HepG2 (cell line): Measurements from ENCODE around the gene OR1F1. TPM values are rescaled to one million over a fixed set of nuclear protein-coding genes. Genes with fewer than 3 reads are reported as not detected.

Experiments
- ATAC-seq: fragments of 200-7000 bp; cut with Tn5 transposase; 3 replicates; pipeline ENCODE4 v1.9.1; 2020; ENCODE audit warnings: mild to moderate bottlenecking, moderate library complexity
- BruUV-seq: library from RNA; stranded (reverse); fragments of 400-500 nt; replicated peaks from 2 replicates; lab custom pipeline; 2021; lab: Mats Ljungman, UMichigan
- CTCF ChIA-PET: fragments of 300-600 bp; formaldehyde crosslinking; extraction: SDS; loops from one replicate; lab custom pipeline; 2021; ENCODE audit warnings: low total read pairs, inconsistent platforms, low intra/inter-chr PET ratio; lab: Yijun Ruan, JAX
- POLR2A ChIA-PET: fragments of 350-600 bp; sonication (Branson Sonifier 250); formaldehyde crosslinking; loops from one replicate; lab custom pipeline; 2020; ENCODE audit warnings: antibody characterized with exemption, inconsistent platforms; lab: Yijun Ruan, JAX
- DNase-seq: peaks from one replicate; pipeline ENCODE4 v3.0.0-alpha.2; 2015; ENCODE audit warnings: low spot score
- FAIRE-seq: peaks from 3 replicates; lab custom pipeline; 2011; peaks lifted over from hg19 to GRCh38; lab: Jason Lieb, UNC
- H2AFZ ChIP-seq: one replicate; pipeline ENCODE4 v1.6.1; 2011; ENCODE audit warnings: low read length, inconsistent platforms
- H3K27ac ChIP-seq: fragments of 300-600 bp; 3 replicates; pipeline ENCODE4 v1.8.0; 2011; ENCODE audit warnings: mixed run types, mild to moderate bottlenecking, mixed read lengths, low read length, inconsistent platforms; ENCODE audit not compliant: insufficient read depth; ENCODE audit errors: extremely low read length
- H3K27me3 ChIP-seq, 2 experiments: fragments of 200-600 bp in 1 of 2; 2 replicates in 1 of 2; 3 replicates in 1 of 2; pipeline versions ENCODE4 v1.6.0 to v1.8.0; 2011; ENCODE audit warnings: low read length in 2 of 2, mild to moderate bottlenecking in 2 of 2, moderate library complexity in 2 of 2, inconsistent platforms in 1 of 2; ENCODE audit not compliant: insufficient read depth in 2 of 2, control insufficient read depth in 1 of 2
- H3K36me3 ChIP-seq, 2 experiments: fragments of 200-600 bp in 1 of 2; replicated peaks in 1 of 2; 2 replicates in 1 of 2; 3 replicates in 1 of 2; pipeline versions ENCODE4 v1.5.1 to v1.8.0; 2011; ENCODE audit warnings: low read length in 2 of 2, inconsistent platforms in 1 of 2; ENCODE audit not compliant: insufficient read depth in 2 of 2, control insufficient read depth in 1 of 2
- H3K4me1 ChIP-seq: 2 replicates; pipeline ENCODE4 v1.5.1; 2012; ENCODE audit warnings: low read length, inconsistent platforms; ENCODE audit not compliant: insufficient read depth
- H3K4me2 ChIP-seq: 2 replicates; pipeline ENCODE4 v1.6.0; 2011; ENCODE audit warnings: low read depth, low read length, inconsistent platforms
- H3K4me3 ChIP-seq, 3 experiments: fragments of 200-600 bp in 1 of 3; sonication (generic), shearing (Covaris generic) in 1 of 3; replicated peaks in 1 of 3; 2 replicates each; pipeline ENCODE4 v1.5.1; 2011 to 2016; ENCODE audit warnings: low read length in 3 of 3, inconsistent platforms in 2 of 3, low read depth in 2 of 3, mild to moderate bottlenecking in 2 of 3, control low read depth in 1 of 3, mixed read lengths in 1 of 3; ENCODE audit not compliant: insufficient read depth in 1 of 3
- H3K79me2 ChIP-seq: one replicate; pipeline ENCODE4 v1.6.1; 2011; ENCODE audit warnings: low read length, inconsistent platforms; ENCODE audit not compliant: insufficient read depth
- H3K9ac ChIP-seq: 2 replicates; pipeline ENCODE4 v1.6.0; 2011; ENCODE audit warnings: mild to moderate bottlenecking, low read depth, low read length, inconsistent platforms; ENCODE audit not compliant: insufficient read depth
- H3K9me3 ChIP-seq: 2 replicates; pipeline ENCODE4 v1.5.1; 2012; ENCODE audit warnings: mild to moderate bottlenecking, low read length
- H4K20me1 ChIP-seq: 2 replicates; pipeline ENCODE4 v1.6.0; 2011; ENCODE audit warnings: inconsistent platforms, mild to moderate bottlenecking, low read length, moderate library complexity; ENCODE audit not compliant: insufficient read depth
- HNRNPLL ChIP-seq: fragments of 200-400 bp; formaldehyde crosslinking; IDR thresholded peaks from 2 replicates; pipeline ENCODE4 v1.6.1; 2017; ENCODE audit warnings: mild to moderate bottlenecking, low read depth, low read length; ENCODE audit not compliant: poor library complexity, severe bottlenecking
- IKZF4 ChIP-seq: sonication (generic); formaldehyde crosslinking; IDR thresholded peaks from 2 replicates; pipeline ENCODE4 v1.5.1; 2020; ENCODE audit warnings: borderline replicate concordance, mild to moderate bottlenecking, low read depth, missing genetic modification reagents; ENCODE audit errors: not compliant biosample characterization
- MED1 ChIP-seq: sonication (generic); formaldehyde crosslinking; IDR thresholded peaks from 2 replicates; pipeline ENCODE4 v1.4.0; 2020; ENCODE audit warnings: missing genetic modification reagents
- RXRA ChIP-seq: sonication (generic); formaldehyde crosslinking; IDR thresholded peaks from 2 replicates; pipeline ENCODE4 v1.5.1; 2020; ENCODE audit warnings: missing genetic modification reagents
- SIX1 ChIP-seq: sonication (generic); formaldehyde crosslinking; IDR thresholded peaks from 2 replicates; pipeline ENCODE4 v1.4.0; 2020; ENCODE audit warnings: missing genetic modification reagents, borderline replicate concordance
- ZNF30 ChIP-seq: sonication (generic); formaldehyde crosslinking; IDR thresholded peaks from 2 replicates; pipeline ENCODE4 v1.5.0; 2020; ENCODE audit warnings: mild to moderate bottlenecking, missing genetic modification reagents
- ZNF407 ChIP-seq: sonication (generic); formaldehyde crosslinking; IDR thresholded peaks from one replicate; pipeline ENCODE4 v1.5.1; 2020; ENCODE audit warnings: mild to moderate bottlenecking, missing genetic modification reagents; ENCODE audit errors: not compliant biosample characterization
- ZNF503 ChIP-seq: sonication (generic); formaldehyde crosslinking; IDR thresholded peaks from 2 replicates; pipeline ENCODE4 v1.4.0; 2020; ENCODE audit warnings: missing genetic modification reagents
- ZNF513 ChIP-seq: sonication (generic); formaldehyde crosslinking; conservative IDR thresholded peaks from 2 replicates; pipeline ENCODE4 v1.5.0; 2020; ENCODE audit warnings: missing genetic modification reagents
- WGBS: methylation state at CpG from one replicate; pipeline ENCODE4 v1.1.6; 2017; ENCODE audit warnings: low lambda C conversion rate; 5-methylcytosine and 5-hydroxymethylcytosine counted together
- in situ Hi-C: cut with HindIII; loops from 2 replicates; pipeline ENCODE4 v1.10.0; 2017; ENCODE audit warnings: low pct_unique_long_range_greater_than_20kb; ENCODE audit not compliant: extremely low pct_ligation_motif_present
- intact Hi-C: fragments of 100-400 bp; cut with micrococcal nuclease; formaldehyde crosslinking; loops from one replicate; pipeline ENCODE4 v1.10.0; 2022; ENCODE audit not compliant: unreplicated experiment
- polyA plus RNA-seq, 8 experiments: library from polyadenylated mRNA; depleted of rRNA in 3 of 8; stranded (reverse) in 7 of 8; unstranded in 1 of 8; fragments of >200 nt; fragmentation: Illumina TruSeq in 4 of 8; extraction: Trizol in 4 of 8; gene quantifications; 2 replicates each; pipeline versions ENCODE4 v1.2.1 to v1.2.3, GENCODE V29; 2011 to 2016; ENCODE audit warnings: low read depth in 4 of 8, missing spikeins in 1 of 8, mixed read lengths in 1 of 8; ENCODE audit not compliant: insufficient read depth in 1 of 8
- total RNA-seq, 5 experiments: library from RNA; depleted of rRNA; stranded (reverse); fragments of >200 nt; fragmentation: Illumina TruSeq; extraction: Trizol; gene quantifications; 2 replicates each; pipeline ENCODE4 v1.2.3, GENCODE V29; 2016; ENCODE audit warnings: low read depth in 1 of 5

OR1F1 gene
- total and polyA plus RNA-seq, 2 of the 13 experiments (the other 11 are each of a cell fraction or from before 2014, with no cell fraction given): 0.90 TPM; not detected in 1

GRCh38 chr16:3175157-3176093, 12.6 kb upstream of the OR1F1 start:
- H3K4me3 ChIP-seq: peak overlapping the region; percentile 50 to 71 (median 52)
- no peaks in the 10 kb centered on the region for H3K79me2 ChIP-seq
- BruUV-seq: no TSS peak
- peak overlapping the region; percentile 18; the same call in 1 of the 2 replicates for H3K9ac ChIP-seq
- CTCF ChIA-PET: no interaction called here
- DNase-seq: peak; percentile 78
- H3K27me3 ChIP-seq: no peaks in the 10 kb centered on the region; a peak in 1 of 5 replicates
- peak; percentile 24 for ATAC-seq
- peak; percentile 18 for FAIRE-seq
- H3K4me2 ChIP-seq: peak overlapping the region; percentile 82
- no peaks in the 10 kb centered on the region for H4K20me1 ChIP-seq
- H3K9me3 ChIP-seq: no peaks in the 10 kb centered on the region
- no peak overlapping the region for H3K27ac ChIP-seq
- POLR2A ChIA-PET: interaction anchor here (0.6 to 1.2 kb wide), 2 partner anchors 16 to 25 kb away, joined by 3 to 4 read pairs; no protein-coding TSS in a partner anchor
- 18% methylated on average over 15 of the region's 39 CpGs for WGBS
- H3K4me1 ChIP-seq: peaks cover 53% of the 10 kb centered on the region
- no peaks in the 10 kb centered on the region for H3K36me3 ChIP-seq
- H2AFZ ChIP-seq: no peak overlapping the region
- in situ Hi-C loops (no loop called here), intact Hi-C loops (no loop called here)
- no peak for TF ChIP-seq ZNF30 (CRISPR knock-in tag)
- TF ChIP-seq SIX1 (CRISPR knock-in tag): no peak
- no peak for TF ChIP-seq ZNF407 (CRISPR knock-in tag)
- TF ChIP-seq ZNF503 (CRISPR knock-in tag): 0 out of 2 replicates have a peak, but pooled peaks have one; percentile 38
- TF ChIP-seq RXRA: 0 out of 2 replicates have a peak, but pooled peaks have one; percentile 31
- no peak for TF ChIP-seq IKZF4
- 0 out of 2 replicates have a peak, but pooled peaks have one; percentile 46 for TF ChIP-seq ZNF513 (CRISPR knock-in tag)
- peak; percentile 75 for TF ChIP-seq HNRNPLL
- peak; percentile 72 for TF ChIP-seq MED1 (CRISPR knock-in tag)
